Measurements from ENCODE around the gene TENM4.

The TENM4 gene

DNA sequence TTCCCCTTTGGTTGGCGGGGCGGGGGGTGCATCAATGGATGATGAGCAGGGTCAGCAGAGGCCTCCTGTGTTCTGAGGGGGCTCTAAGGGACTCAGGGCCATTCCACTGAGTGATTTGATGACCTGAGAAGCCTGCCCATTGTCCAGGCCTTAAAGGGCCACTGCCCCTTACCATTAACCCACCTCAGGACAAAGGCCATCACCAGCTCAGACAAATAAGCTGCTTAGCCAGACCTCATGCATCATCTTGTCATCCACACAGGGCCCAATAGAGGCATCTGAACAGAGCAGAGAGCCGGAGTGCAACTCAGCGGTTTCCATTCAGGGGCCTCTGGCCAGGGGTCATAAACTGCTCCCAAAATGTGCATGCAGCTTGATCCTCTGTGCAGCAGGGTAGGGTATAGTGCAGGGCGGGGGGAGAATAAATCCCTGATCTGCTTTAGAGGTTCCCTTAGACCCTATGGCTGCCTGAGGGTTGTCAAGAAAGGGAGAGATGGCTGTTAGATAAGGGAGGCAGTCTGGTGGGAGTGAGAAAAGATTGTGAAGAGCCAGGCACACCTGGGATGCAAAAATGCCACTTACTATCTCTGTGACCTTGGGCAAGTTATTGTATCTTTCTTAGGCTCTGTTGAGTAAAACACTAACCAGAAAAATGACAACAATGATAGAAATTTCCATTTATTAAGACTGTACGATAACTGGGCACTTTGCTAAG, 490.7 kb downstream of the TENM4 start:
- DNase-seq: no peak

DNA sequence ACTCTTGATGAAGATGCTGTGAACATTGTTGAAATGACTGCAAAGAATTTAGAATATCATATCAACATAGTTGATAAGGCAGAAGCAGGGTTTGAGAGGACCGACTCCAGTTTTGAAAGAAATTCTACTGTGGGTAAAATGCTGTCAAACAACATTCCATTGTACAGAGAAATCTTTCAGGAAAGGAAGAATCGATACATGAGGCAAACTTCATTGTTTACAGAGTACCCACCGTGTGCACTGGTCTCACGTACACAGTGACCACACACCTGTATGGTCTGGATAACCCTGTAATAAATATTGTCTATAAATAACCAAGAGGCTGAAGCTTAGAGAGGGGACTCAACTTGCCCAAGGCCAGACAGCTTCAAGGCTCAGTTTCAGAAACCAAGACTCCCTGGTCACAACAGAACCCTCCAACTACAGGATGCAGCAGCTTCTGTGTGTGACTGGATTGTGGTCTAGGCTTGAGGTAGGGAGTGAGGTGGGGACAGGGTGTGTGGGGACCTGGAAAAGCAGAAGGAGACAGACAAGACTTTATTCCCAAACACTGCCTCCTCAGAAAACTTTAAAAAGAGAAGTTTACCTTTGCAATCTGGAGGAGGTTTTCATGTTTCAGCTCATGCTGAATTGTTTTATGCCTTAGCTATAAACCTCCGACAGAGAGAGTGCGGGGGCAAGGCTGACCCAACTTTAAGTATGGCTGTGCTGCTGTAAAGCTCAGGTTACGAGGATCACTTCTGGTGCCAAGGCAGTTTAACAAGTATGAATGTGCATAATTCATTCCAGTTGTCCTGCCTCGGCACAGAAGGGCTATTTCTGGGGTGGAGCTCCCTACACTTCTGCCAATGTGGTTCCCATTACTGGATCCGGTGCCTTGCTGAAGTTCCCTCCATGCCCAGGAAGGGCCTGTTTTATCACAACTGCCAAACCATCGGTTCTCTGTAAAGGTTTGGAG, 493.6 kb downstream of the TENM4 start:
- no peak for DNase-seq

DNA sequence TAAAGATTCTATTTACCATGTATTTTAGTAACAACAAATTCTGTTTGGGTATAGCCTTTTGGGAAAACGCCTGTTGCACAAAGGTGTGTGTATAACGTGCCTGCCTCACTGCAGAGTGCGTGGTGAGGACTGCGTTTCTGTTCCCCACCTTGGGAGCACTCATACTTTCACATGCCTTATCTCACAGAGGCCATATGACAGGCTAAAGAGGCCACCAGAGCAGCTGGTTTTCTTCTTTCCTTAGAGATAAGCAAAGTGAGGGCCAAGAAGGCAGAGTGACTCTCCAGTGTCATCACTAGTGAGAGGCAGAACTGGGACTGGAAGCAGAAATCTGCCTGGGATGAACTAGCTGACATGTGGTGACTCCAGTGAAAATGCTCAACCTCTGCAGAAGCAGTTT, 497.0 kb downstream of the TENM4 start:
- no peak for DNase-seq

DNA sequence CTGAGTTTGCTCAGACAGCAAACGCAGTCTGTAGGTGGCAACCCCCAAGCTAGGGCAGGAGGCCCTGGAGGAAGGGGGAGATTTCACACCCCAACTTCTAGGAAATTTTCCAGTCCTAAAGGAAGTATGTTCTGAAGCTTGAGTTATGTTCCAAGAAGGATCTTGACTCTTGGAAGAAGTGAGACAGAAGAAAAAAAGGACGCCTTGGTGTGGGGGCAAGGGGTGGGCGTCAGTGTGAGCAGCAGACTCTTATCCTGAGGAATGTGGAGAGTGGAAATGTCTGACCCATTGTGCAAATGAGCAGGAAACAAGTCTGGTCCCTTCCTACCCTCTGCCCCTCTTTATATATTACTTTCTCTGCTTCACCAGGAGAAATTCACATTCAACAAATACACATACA, 497.7 kb downstream of the TENM4 start:
- no peak for DNase-seq

DNA sequence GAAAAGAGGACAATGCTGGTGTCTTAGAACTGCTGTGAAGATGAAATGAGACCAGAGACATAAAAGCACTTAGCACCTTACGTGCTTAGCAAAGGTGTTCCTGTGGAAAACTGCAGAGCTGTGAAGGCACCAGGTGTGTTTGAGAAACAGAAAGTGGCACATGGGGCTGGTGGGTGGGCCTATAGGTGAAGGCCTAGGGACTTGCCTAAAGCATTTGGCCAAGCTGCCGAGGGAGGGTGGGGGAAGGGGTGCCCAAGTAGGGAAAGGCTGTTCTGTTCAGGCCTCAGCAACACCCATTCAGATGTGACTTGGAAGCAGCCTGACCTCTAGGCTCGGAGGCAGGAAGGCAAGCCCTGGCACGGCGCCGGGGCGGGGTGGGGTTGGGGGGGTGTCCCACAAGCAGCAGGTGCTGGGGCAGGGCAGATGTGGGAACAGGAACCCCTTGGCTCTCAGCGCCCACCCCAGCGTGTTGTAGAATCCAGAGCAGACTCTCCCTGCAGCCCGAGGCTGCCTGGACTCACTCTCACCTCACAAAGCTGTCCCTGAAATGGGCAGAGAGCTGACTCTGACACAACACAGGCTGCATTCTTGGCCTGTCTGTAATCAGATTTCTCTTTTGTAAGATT, 499.5 kb downstream of the TENM4 start:
- DNase-seq: no peak

DNA sequence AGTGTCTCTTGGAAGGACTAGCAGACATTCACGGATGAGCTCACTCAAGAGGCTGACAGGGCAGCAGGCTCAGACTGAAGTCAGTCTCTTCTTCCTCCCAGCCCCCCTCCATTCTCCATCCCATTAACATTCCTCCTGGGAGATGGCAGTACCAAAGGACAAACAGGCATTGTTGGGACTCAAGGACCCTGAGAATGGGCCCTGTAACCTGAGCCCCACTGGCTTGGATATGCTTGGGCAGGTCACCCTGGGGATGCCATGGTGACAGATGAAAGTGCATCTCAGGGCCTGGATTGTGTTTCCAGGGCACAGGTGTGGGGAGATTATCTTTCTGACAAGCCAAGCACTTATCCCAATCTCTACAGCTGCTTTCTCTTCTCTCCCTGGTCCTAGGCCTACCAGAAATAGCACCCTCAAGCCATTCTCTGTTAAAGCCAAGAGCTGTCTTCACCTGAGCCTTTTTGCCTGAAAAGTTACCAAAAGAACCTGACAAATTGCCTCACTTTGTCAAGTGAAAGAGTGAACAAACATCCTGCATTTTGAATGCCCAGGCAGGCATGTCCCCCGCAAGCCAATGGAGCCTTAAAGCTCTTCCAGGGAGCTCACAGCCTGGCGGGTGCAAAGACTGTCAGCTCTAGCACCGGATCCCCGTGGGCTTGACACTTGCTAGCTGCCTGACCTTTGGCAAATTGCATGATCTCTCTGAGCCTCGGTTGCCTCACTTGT, 500.2 kb downstream of the TENM4 start:
- DNase-seq: no peak

DNA sequence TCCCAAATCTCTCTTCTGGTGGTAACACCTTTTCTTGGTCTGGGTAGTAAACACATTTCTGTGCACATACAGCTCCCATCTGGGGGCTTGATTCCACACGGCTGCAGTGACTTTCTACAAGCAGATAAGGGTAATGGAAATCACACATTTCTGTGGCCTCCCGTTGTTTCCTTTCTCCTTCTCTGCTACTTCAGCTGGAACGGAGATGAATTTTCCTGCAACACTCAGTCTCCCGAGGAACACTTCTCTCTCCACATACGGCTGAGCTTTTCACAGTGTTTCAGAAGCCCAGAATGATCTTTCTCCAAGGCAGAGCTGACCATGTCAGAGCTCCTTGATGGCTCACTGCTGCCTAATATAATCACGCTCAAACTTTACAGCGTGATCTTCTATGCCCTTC, 501.9 kb downstream of the TENM4 start:
- DNase-seq: no peak

DNA sequence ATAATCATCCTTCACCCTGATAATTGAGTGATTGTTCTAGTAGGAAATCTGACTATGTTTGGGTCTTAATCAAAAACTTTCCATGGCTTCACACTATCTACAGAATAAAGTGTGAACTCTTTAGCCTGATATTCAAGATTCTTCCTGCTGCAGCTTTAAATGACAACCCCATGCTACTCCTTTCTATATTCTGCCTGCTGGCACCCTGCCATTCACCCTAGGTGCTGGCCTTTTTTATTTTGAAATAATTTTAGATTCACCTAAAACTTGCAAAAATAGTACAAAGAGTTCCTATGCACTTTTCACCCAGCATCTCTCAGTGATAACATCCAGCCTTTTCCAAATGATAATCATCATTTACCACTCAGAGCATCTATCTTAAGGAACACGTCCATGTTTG, 502.8 kb downstream of the TENM4 start:
- DNase-seq: no peak

DNA sequence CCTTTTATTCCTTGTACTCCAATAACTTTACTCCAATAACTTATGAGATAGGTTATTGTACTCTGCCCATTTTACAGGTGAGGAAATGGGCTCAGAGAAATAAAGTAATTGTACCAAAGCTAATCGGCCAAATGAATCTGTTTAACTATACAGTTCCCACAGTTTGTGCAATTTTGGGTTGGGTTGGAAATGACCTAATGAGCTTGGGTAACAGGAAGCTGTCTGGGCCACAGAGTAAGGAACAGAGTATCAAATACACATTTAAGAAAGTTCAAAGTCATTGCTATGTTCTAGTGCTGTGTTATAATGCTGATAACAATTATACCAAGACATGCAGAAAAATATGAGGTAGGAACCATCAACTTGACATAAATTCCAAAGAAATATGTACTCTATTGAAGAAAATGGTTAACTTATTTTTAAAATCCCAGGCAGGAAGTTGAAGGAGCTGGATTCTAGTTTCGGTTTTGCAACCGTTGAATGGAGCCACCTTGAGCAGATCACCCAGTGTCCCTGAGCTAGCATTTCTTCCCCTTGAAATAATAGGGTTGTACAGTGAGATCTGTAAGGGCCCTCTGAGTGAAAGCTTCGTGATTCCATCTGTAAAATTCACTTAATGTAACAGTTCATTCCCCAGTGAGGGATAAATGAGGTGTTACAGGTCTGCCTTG, 505.3 kb downstream of the TENM4 start:
- no peak for DNase-seq

DNA sequence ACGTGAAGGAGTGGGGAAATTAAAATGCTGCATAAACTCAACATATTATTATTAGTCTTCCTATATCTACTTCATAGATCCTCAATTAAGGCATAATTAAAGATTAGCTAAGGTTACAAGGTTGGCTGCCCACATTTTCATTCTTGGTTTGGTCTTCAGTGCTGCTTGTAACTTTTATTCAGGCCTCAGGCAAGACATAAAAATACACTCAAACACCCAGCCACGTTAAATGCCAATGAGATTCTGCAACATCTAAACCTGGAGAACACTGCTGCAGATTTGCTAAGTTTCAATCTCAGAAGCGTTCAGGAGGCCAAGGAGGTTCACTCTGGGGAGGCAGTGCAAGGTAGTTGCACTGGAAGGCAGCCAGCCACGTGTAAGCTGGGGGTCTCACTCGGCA, 507.5 kb downstream of the TENM4 start:
- DNase-seq: no peak

DNA sequence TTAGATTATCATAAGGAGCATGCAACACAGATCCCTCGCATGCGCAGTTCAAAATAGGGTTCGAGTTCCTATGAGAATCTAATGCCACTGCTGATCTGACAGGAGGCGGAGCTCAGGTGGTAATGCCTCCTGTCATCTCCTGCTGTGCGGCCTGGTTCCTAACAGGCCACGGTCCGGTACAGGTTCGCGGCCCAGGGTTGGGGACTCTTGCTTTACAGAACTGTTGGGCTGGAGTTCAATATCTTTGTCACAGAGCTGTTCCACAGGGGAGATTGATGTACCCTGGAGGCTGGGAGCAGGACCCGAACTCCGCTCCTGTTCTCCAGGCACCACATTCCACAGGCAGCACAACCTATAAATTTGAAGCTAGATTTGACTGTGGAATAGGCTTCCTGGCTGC, 508.1 kb downstream of the TENM4 start:
- no peak for DNase-seq

DNA sequence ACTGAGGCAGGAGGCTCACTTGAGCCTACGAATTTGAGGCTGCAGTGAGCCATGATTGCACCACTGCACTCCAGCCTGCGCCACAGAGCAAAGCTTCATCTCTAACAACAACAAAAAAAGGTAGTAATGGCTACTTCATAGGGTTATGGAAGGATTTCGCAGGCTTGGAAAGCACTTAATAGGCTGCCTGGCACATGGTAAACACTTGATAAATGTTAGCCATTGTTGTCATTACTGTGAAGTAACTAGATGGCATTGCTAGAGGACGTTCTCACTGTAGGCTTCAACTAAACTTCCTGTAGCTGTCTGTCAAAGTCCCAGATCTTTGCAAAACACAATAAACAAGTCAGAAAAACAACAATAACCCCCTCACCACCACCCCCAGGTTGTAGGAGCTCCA, 508.9 kb downstream of the TENM4 start:
- no peak for DNase-seq

DNA sequence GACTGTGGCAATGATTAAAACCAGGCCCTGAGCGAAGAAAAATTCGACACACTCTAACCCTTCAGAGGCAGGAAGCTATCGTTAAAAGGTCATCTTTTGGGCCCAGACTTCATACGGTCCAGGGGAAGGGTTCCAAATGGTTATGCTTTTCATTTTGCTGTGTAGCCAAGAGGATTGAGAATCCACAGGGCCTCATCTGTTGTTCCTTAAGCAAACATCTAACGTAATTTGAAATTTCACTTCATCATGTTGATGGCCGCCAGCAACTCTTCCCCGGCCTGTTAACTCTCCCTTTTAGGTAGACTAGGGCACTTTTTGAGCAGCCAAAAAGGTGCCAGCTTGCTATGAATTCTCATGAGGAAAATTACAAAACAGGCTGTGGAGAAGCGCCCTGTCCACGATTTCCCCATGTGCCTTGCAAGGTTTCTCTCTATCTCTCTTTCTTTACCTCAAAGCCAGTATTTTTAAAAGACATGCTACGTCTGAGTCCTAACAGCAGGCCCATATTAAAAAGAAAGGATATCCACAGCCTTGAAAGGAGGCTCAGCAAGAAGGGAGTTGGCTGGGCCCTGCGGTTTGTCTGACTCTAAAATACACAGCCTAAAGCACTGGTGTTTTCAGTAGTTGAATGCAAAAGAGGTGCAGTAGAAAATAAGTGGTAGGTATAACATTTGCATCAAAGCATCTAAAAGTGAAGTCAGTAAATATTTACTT, 509.9 kb downstream of the TENM4 start:
- DNase-seq: no peak

DNA sequence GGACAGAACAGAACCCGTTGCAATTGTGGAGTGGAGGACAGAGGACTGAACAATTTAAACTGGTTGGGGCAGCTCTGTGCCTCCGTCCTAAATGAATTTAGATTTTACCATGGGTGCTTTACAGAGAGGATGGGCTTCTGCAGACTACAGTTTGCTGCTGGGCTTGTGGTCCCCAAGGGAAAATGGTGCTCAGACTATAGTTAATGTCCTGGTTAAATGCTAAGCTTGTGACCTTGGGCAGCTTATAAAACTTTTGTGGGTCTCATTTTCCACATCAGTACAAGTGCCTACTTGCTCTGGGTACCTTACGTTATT, 511.0 kb downstream of the TENM4 start:
- no peak for DNase-seq

DNA sequence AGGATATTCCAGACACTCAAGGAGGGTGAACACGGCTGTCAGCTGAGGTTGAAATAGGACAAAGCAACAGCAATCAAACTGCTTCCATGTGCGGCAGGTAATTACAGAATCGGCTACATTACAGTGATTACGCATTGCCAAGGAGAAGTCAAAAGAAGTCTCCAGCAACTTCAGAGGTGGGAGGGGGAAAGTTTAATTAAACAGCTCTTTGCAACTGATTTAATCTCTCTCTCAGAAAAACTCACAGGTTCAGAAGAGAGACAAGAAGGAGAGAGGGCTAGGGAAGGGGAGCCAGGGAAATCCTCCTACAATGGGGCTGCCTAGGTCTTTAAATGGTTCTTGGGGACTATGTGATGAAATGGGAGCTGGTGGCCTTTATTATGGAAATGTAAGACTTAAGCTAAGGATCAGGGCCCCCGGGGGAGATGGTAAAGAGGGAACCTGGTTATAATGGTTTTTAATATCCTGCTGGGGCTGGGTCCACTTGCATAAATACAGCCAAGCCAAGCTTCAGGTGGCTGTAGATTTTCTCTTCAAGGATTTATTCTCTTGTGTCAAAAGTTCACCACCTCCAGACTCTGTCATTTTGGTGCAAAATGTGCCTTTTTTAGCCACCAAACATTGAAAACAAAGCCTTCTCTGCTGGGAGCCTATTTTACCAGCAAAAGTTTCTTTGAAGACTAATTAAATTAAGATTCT, 511.5 kb downstream of the TENM4 start:
- no peak for DNase-seq

DNA sequence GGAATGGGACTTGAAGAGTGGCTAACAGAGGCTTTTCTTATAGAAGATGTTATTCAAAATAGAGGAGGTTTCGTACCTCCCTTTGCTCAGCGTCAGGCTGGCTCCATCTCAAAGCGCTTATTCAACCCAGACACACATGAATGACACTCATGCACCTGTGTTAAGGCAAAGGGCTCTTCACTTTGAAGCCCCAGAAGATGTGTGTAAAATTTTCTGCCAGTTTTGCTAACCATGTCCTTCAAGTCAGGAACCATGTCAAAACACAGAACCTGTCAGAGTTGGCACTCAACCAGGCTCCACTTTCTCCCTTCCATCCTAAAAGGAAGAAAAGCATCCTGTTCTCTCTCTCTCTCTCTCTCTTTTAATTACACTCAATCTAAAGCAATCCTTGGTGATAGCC, 513.3 kb downstream of the TENM4 start:
- no peak for DNase-seq

DNA sequence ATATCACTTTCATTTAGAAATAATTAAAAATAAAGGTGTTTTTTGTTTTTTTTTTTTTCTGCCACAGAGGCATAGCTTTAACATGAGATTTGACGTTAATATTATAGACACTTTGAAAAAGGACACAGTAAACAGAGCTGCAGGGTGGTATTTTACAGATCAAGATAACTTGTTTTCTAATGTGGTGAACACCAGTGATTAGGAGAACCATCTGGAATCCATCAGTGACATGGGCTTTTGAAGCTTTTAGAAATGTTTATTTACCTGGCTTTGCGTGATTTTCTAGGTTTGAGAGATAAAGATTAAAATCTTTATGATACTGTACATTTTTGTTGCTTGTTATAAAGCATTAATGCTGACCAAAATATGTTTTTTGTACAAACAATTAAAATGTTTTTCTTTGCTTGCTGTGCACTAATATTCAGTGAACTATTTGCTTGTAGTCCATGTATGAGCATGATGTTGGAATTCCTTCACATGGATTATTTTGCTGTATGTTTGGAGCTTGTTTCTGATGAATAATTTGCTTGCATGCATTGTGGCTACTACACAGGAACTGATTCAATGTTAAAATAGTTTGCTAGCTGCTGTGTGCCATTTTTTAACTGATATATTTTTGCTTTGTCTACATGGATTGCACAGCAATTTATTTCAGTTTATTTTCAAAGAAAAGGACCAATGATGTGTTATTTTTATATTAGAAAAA, 514.0 kb downstream of the TENM4 start:
- no peak for DNase-seq

DNA sequence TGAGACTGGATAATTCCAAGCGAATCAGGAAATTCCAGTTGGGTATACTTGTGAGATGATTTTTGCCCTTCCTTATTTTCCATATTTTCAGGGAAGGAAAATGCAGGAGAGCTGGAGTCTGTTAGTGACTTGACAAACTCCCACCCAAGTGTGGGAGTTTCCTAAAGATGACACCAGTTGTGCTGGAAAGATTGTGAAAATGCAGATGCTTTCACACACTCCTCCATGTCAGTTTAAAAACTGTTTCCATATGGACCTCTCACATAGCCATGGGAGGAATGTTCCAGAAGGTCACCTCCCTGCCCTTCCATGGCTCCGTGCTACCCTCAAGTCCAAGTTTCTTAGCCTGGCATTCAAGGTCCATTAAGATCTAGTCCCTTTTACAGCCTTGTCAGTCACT, 515.4 kb downstream of the TENM4 start:
- no peak for DNase-seq

DNA sequence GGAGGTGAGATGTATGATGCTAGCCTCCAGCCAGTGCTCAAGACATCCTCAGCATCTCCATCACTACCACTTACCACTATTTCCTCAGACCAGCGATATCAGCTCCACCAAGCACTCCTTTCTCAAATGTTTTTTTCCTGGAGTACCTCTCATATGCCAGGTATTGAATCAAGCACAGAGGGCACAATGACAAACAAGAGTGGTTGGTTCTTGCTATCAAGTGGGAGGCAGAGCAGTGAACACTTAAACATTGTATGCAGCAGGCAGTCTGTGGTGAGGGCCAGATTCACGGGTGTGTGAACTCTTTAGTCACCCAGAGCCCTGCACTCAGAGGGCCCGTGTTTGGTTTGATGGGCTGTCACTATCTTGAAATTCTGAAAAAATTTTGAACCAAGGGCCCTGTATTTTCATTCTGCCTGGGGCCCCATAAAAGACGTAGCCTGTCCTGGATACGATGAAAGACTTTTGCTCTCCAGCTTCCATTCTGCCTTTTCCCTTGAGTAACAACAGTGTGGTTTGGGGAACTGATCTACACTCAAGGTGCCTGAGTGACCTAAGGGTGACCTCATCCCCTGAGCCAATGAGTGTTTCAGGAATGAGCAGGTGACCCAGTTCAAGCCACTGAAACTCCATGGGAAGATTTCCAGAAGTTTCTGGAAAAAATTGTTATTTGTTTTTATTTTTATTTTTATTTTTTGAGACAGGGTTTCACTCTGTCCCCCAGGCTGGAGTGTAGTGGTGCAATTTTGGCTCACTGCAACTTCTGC, 517.8 kb downstream of the TENM4 start:
- no peak for DNase-seq

DNA sequence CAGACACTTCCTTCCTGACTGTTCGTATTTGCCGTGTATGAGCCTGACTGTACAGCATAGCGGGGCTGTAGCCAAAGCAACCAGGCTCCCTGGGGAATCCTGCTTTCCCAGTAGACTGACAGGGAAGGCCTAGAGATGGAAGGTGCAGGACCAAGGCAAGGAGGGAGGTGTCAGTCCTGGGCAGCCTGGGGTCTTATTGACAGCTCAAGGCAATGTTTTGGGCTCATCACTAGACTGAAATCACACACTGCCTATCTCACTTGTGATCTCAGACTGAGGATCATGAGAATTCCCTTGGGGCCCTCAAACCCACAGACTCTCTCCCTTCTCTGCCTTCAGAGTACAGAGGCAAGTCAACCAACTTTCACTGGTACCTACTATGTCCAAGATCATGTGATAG, 519.3 kb downstream of the TENM4 start:
- no peak for DNase-seq

All from NCI-H446 treated with DMSO at 0.1 percent for 48 hours (cell line).